HCT116 (cell line): ENCODE data around the gene KRT1. TPM values are rescaled to one million over a fixed set of nuclear protein-coding genes. Genes with fewer than 3 reads are reported as not detected.

Experiments
- ATAC-seq: fragments of 200-7000 bp; cut with Tn5 transposase; 2 replicates; pipeline ENCODE4 v1.9.1; 2020; ENCODE audit warnings: mild to moderate bottlenecking, moderate library complexity
- BruUV-seq: library from RNA; stranded (reverse); fragments of 400-500 nt; replicated peaks from 2 replicates; lab custom pipeline; 2021; lab: Mats Ljungman, UMichigan
- CTCF ChIA-PET: fragments of 300-600 bp; sonication (Branson Sonifier 250); formaldehyde crosslinking; loops from one replicate; lab custom pipeline; 2021; ENCODE audit warnings: antibody characterized with exemption; lab: Charles Lee
- POLR2A ChIA-PET: fragments of 300-600, 350-600 bp; sonication (Branson Sonifier 250); formaldehyde crosslinking; loops from one replicate; lab custom pipeline; 2021; ENCODE audit warnings: antibody characterized with exemption; lab: Charles Lee
- RAD21 ChIA-PET, 2 experiments: fragments of 300-600 bp; sonication (Branson Sonifier 250); formaldehyde crosslinking; loops; one replicate each; lab custom pipeline; 2023; ENCODE audit warnings: low total read pairs in 2 of 2; ENCODE audit not compliant: uncharacterized antibody in 2 of 2, unreplicated experiment in 2 of 2, low non-redundant PET in 1 of 2; lab: Charles Lee
- DNase-seq: peaks from one replicate; pipeline ENCODE4 v3.0.0-alpha.2; 2010; ENCODE audit warnings: low read depth, low spot score
- H2AFZ ChIP-seq: fragments of 200-600 bp; shearing (Covaris generic), sonication (generic); 2 replicates; pipeline ENCODE4 v1.6.1; 2017; ENCODE audit warnings: low read depth, mixed run types, mixed read lengths, antibody characterized with exemption, low read length; ENCODE audit not compliant: poor library complexity, severe bottlenecking
- H3K27ac ChIP-seq: 2 replicates; pipeline ENCODE4 v1.5.1; 2012; ENCODE audit warnings: low read depth, low read length
- H3K27me3 ChIP-seq: fragments of 200-600 bp; sonication (generic); 2 replicates; pipeline ENCODE4 v1.6.1; 2016; ENCODE audit warnings: mixed run types, low read length, mixed read lengths; ENCODE audit not compliant: insufficient read depth
- H3K36me3 ChIP-seq, 2 experiments: fragments of 200-500 bp in 1 of 2; fragments of 200-600 bp in 1 of 2; sonication (Bioruptor generic) in 1 of 2; sonication (generic) in 1 of 2; 2 replicates each; pipeline versions ENCODE4 v1.5.1 to v1.6.1; 2014 to 2016; ENCODE audit warnings: low read length in 2 of 2, inconsistent platforms in 1 of 2, mixed read lengths in 1 of 2, mixed run types in 1 of 2; ENCODE audit not compliant: insufficient read depth in 2 of 2, control insufficient read depth in 1 of 2
- H3K4me1 ChIP-seq, 2 experiments: fragments of 200-600 bp in 1 of 2; sonication (generic) in 1 of 2; 2 replicates each; pipeline versions ENCODE4 v1.5.1 to v1.6.1; 2012 to 2017; ENCODE audit warnings: low read length in 2 of 2, inconsistent platforms in 1 of 2, mild to moderate bottlenecking in 1 of 2, mixed read lengths in 1 of 2, mixed run types in 1 of 2, moderate library complexity in 1 of 2; ENCODE audit not compliant: insufficient read depth in 2 of 2, control insufficient read depth in 1 of 2
- H3K4me2 ChIP-seq: fragments of 200-600 bp; sonication (generic); 2 replicates; pipeline ENCODE4 v1.6.1; 2017; ENCODE audit warnings: mixed run types, low read length, mixed read lengths
- H3K4me3 ChIP-seq, 2 experiments: fragments of 200-600 bp in 1 of 2; sonication (generic) in 1 of 2; replicated peaks in 1 of 2; 2 replicates each; pipeline ENCODE4 v1.5.1; 2011 to 2016; ENCODE audit warnings: low read length in 2 of 2, control low read depth in 1 of 2, low read depth in 1 of 2, mild to moderate bottlenecking in 1 of 2, mixed read lengths in 1 of 2, mixed run types in 1 of 2
- H3K79me2 ChIP-seq: fragments of 200-600 bp; sonication (generic); 2 replicates; pipeline ENCODE4 v1.6.1; 2017; ENCODE audit warnings: mild to moderate bottlenecking, mixed run types, low read length, moderate library complexity, mixed read lengths; ENCODE audit not compliant: insufficient read depth
- H3K9ac ChIP-seq: fragments of 200-600 bp; sonication (generic); 2 replicates; pipeline ENCODE4 v1.6.1; 2016; ENCODE audit warnings: low read length, mixed read lengths
- H3K9me2 ChIP-seq: fragments of 200-600 bp; sonication (generic), shearing (Covaris generic); 2 replicates; pipeline ENCODE4 v1.6.1; 2017; ENCODE audit warnings: mixed run types, mild to moderate bottlenecking, moderate library complexity; ENCODE audit not compliant: insufficient read depth
- H3K9me3 ChIP-seq, 2 experiments: fragments of 200-500 bp in 1 of 2; fragments of 200-600 bp in 1 of 2; sonication (Bioruptor generic) in 1 of 2; sonication (generic) in 1 of 2; 2 replicates each; pipeline ENCODE4 v1.6.1; 2014 to 2017; ENCODE audit warnings: low read length in 2 of 2, mixed read lengths in 2 of 2, inconsistent platforms in 1 of 2, low read depth in 1 of 2, mild to moderate bottlenecking in 1 of 2, mixed run types in 1 of 2, moderate library complexity in 1 of 2; ENCODE audit not compliant: control insufficient read depth in 1 of 2, insufficient read depth in 1 of 2
- H4K20me1 ChIP-seq: fragments of 200-600 bp; sonication (generic), shearing (Covaris generic); 2 replicates; pipeline ENCODE4 v1.6.1; 2017; ENCODE audit warnings: mixed run types, mild to moderate bottlenecking, moderate library complexity; ENCODE audit not compliant: insufficient read depth
- CEBPB ChIP-seq: IDR thresholded peaks from 2 replicates; pipeline ENCODE4 v1.6.1; 2012; ENCODE audit warnings: low read depth
- EGR1 ChIP-seq: IDR thresholded peaks from 2 replicates; pipeline ENCODE4 v1.6.1; 2012; ENCODE audit warnings: low read depth
- FOSL1 ChIP-seq: IDR thresholded peaks from 2 replicates; pipeline ENCODE4 v1.6.1; 2012; ENCODE audit warnings: low read depth
- RAD21 ChIP-seq: IDR thresholded peaks from 2 replicates; pipeline ENCODE4 v1.6.1; 2012; ENCODE audit warnings: low read depth, mild to moderate bottlenecking
- SIN3A ChIP-seq: IDR thresholded peaks from 2 replicates; pipeline ENCODE4 v1.6.1; 2012; ENCODE audit warnings: low read depth
- SP1 ChIP-seq: IDR thresholded peaks from 2 replicates; pipeline ENCODE4 v1.6.1; 2012; ENCODE audit warnings: low read depth
- TCF7L2 ChIP-seq: IDR thresholded peaks from 2 replicates; pipeline ENCODE4 v1.7.0; 2011; ENCODE audit warnings: borderline replicate concordance, inconsistent platforms; ENCODE audit not compliant: insufficient read depth, insufficient read length; ENCODE audit errors: extremely low read depth
- intact Hi-C: fragments of 100-400 bp; cut with micrococcal nuclease; formaldehyde crosslinking; loops from 2 replicates; pipeline ENCODE4 v1.10.0; 2022
- total RNA-seq: library from RNA; stranded (reverse); gene quantifications from one replicate; pipeline ENCODE4 v1.2.1, GENCODE V29; 2021; ENCODE audit not compliant: unreplicated experiment
- TF ChIP-seq, protein P1 (sequence below): IDR thresholded peaks from 2 replicates; pipeline ENCODE4 v1.6.1; 2012
- TF ChIP-seq, protein P2 (sequence below): IDR thresholded peaks from 2 replicates; pipeline ENCODE4 v1.6.1; 2012; ENCODE audit warnings: low read depth
- TF ChIP-seq, protein P3 (sequence below): IDR thresholded peaks from 2 replicates; pipeline ENCODE4 v1.6.1; 2011; ENCODE audit warnings: mild to moderate bottlenecking, low read length, moderate library complexity; ENCODE audit not compliant: insufficient replicate concordance; ENCODE audit errors: extremely low read depth

The KRT1 gene
- total RNA-seq, 1 experiment from 2014 or later, result 0.20 TPM

DNA sequence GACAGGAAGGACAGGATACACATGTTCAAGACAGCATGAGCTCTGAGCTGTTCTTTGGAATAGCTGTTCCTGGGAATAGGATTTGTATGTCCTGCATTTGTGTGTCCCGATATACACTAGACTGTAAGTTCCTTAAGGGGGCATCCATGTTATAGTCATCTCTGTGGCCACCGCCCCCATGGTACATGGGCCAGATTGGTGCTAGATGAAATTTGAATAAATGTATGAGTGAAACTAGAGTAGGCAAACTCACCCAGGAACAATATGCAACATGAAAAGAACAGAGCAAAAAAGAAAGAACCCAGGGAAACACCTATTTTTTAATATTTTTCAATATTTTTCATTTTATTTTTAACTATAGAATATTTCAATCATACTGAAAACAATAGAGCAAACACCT lies 48.2 kb upstream of the KRT1 start:
- BruUV-seq, result no TSS peak
- Histone ChIP-seq H3K27ac (no peak overlapping the region), H3K27me3 (peaks cover 51% of the 10 kb centered on the region), H2AFZ (no peak overlapping the region), H3K4me3 (no peak overlapping the region), H4K20me1 (no peaks in the 10 kb centered on the region), H3K36me3 (no peaks in the 10 kb centered on the region), H3K9me3 (no peaks in the 10 kb centered on the region), H3K9ac (no peak overlapping the region), H3K4me1 (no peaks in the 10 kb centered on the region), H3K4me2 (no peak overlapping the region), H3K79me2 (no peaks in the 10 kb centered on the region), H3K9me2 (no peaks in the 10 kb centered on the region)
- ChIA-PET CTCF (no interaction called here), RAD21 (no interaction called here), POLR2A (no interaction called here)
- intact Hi-C loops, result no loop called here
- DNase-seq (no peak), ATAC-seq (no peak)
- TF ChIP-seq, protein P1, sequence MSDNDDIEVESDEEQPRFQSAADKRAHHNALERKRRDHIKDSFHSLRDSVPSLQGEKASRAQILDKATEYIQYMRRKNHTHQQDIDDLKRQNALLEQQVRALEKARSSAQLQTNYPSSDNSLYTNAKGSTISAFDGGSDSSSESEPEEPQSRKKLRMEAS, result no peak
- TF ChIP-seq FOSL1 (no peak), SIN3A (no peak), SP1 (no peak), CEBPB (no peak), EGR1 (no peak), TCF7L2 (no peak), RAD21 (no peak)
- TF ChIP-seq, protein P2, sequence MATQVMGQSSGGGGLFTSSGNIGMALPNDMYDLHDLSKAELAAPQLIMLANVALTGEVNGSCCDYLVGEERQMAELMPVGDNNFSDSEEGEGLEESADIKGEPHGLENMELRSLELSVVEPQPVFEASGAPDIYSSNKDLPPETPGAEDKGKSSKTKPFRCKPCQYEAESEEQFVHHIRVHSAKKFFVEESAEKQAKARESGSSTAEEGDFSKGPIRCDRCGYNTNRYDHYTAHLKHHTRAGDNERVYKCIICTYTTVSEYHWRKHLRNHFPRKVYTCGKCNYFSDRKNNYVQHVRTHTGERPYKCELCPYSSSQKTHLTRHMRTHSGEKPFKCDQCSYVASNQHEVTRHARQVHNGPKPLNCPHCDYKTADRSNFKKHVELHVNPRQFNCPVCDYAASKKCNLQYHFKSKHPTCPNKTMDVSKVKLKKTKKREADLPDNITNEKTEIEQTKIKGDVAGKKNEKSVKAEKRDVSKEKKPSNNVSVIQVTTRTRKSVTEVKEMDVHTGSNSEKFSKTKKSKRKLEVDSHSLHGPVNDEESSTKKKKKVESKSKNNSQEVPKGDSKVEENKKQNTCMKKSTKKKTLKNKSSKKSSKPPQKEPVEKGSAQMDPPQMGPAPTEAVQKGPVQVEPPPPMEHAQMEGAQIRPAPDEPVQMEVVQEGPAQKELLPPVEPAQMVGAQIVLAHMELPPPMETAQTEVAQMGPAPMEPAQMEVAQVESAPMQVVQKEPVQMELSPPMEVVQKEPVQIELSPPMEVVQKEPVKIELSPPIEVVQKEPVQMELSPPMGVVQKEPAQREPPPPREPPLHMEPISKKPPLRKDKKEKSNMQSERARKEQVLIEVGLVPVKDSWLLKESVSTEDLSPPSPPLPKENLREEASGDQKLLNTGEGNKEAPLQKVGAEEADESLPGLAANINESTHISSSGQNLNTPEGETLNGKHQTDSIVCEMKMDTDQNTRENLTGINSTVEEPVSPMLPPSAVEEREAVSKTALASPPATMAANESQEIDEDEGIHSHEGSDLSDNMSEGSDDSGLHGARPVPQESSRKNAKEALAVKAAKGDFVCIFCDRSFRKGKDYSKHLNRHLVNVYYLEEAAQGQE, result no peak
- TF ChIP-seq, protein P3, sequence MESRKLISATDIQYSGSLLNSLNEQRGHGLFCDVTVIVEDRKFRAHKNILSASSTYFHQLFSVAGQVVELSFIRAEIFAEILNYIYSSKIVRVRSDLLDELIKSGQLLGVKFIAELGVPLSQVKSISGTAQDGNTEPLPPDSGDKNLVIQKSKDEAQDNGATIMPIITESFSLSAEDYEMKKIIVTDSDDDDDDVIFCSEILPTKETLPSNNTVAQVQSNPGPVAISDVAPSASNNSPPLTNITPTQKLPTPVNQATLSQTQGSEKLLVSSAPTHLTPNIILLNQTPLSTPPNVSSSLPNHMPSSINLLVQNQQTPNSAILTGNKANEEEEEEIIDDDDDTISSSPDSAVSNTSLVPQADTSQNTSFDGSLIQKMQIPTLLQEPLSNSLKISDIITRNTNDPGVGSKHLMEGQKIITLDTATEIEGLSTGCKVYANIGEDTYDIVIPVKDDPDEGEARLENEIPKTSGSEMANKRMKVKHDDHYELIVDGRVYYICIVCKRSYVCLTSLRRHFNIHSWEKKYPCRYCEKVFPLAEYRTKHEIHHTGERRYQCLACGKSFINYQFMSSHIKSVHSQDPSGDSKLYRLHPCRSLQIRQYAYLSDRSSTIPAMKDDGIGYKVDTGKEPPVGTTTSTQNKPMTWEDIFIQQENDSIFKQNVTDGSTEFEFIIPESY, result no peak
